Transverse colon (tissue), 4 donors: ENCODE measurements around the gene KAT6B. TPM values are rescaled to one million over a fixed set of nuclear protein-coding genes. Genes with fewer than 3 reads are reported as not detected.
"Not testable (repeated sequence)": the region's sequence is repeated elsewhere in the genome, so short reads cannot be mapped to it uniquely, and the experiment has no call there.

Experiments used
- DNase-seq: peaks from one replicate; pipeline ENCODE4 v3.0.0-alpha.2; 2019
- H3K27ac ChIP-seq, 4 donors: fragments of 200-600 bp; sonication (generic); 2 replicates each; pipeline ENCODE4 v1.5.1; 2016 to 2018; ENCODE audit warnings: inconsistent platforms in 4 of 4
- H3K27me3 ChIP-seq: fragments of 200-600 bp; sonication (generic); 2 replicates; pipeline ENCODE4 v1.5.1; 2017; ENCODE audit warnings: inconsistent platforms
- H3K36me3 ChIP-seq, 4 donors: fragments of 200-600 bp; sonication (generic); 2 replicates each; pipeline ENCODE4 v1.5.1; 2017 to 2019; ENCODE audit warnings: inconsistent platforms in 4 of 4
- H3K4me1 ChIP-seq, 4 donors: fragments of 200-600 bp; sonication (generic); 2 replicates each; pipeline ENCODE4 v1.5.1; 2017 to 2020; ENCODE audit warnings: inconsistent platforms in 4 of 4
- H3K4me3 ChIP-seq, 4 donors: fragments of 200-600 bp; sonication (generic); 1 replicate in 1 of 4; 2 replicates in 3 of 4; pipeline versions ENCODE4 v1.5.1 to v1.6.1; 2017 to 2019; ENCODE audit warnings: inconsistent platforms in 4 of 4
- H3K9me3 ChIP-seq, 2 donors: fragments of 200-600 bp; sonication (generic); 2 replicates each; pipeline ENCODE4 v1.5.1; 2017 to 2019; ENCODE audit warnings: inconsistent platforms in 2 of 2
- EP300 ChIP-seq: sonication (generic); formaldehyde crosslinking; IDR thresholded peaks from one replicate; pipeline ENCODE4 v1.6.1; 2017; ENCODE audit warnings: antibody characterized with exemption, low read depth
- POLR2A ChIP-seq: fragments of 450-650 bp; IDR thresholded peaks from one replicate; pipeline ENCODE4 v1.6.1; 2016; ENCODE audit warnings: antibody characterized with exemption, mild to moderate bottlenecking, moderate library complexity
- POLR2AphosphoS5 ChIP-seq, 3 donors: sonication (generic); formaldehyde crosslinking; IDR thresholded peaks; one replicate each; pipeline ENCODE4 v1.6.1; 2016; ENCODE audit warnings: antibody characterized with exemption in 3 of 3
- WGBS, 2 donors: methylation state at CpG; one replicate each; pipeline ENCODE4 v1.1.5; 2018; ENCODE audit warnings: low coverage in 1 of 2; 5-methylcytosine and 5-hydroxymethylcytosine counted together
- in situ Hi-C, 4 donors: fragments of 200-750 bp; cut with MboI; loops; one replicate each; pipeline versions ENCODE4 v1.15.0 to v1.15.1; 2017; ENCODE audit warnings: low sequenced_read_pairs in 3 of 4, low pct_ligation_motif_present in 1 of 4, low pct_unique_long_range_greater_than_20kb in 1 of 4
- intact Hi-C: fragments of 100-400 bp; cut with DNase I; formaldehyde crosslinking; loops from one replicate; pipeline ENCODE4 v1.15.1; 2023; ENCODE audit warnings: low total_unique reads
- total RNA-seq, 4 donors: library from RNA; depleted of rRNA; stranded (reverse); fragments of >200 nt; gene quantifications; one replicate each; pipeline ENCODE4 v1.1.0, GENCODE V29; 2016
- TF ChIP-seq, protein P1 (sequence below), 5 experiments: fragments of 200-600 bp in 3 of 5; fragments of 450-650 bp in 2 of 5; sonication (generic) in 3 of 5; IDR thresholded peaks; 1 replicate in 2 of 5; 2 replicates in 3 of 5; pipeline ENCODE4 v1.5.1; 2016 to 2017; ENCODE audit warnings: antibody characterized with exemption in 5 of 5, inconsistent platforms in 3 of 5, mild to moderate bottlenecking in 2 of 5, moderate library complexity in 1 of 5

The KAT6B gene
- total RNA-seq, 4 donors from 2014 or later = 27.3 to 67.0 (median 54.9) TPM

DNA sequence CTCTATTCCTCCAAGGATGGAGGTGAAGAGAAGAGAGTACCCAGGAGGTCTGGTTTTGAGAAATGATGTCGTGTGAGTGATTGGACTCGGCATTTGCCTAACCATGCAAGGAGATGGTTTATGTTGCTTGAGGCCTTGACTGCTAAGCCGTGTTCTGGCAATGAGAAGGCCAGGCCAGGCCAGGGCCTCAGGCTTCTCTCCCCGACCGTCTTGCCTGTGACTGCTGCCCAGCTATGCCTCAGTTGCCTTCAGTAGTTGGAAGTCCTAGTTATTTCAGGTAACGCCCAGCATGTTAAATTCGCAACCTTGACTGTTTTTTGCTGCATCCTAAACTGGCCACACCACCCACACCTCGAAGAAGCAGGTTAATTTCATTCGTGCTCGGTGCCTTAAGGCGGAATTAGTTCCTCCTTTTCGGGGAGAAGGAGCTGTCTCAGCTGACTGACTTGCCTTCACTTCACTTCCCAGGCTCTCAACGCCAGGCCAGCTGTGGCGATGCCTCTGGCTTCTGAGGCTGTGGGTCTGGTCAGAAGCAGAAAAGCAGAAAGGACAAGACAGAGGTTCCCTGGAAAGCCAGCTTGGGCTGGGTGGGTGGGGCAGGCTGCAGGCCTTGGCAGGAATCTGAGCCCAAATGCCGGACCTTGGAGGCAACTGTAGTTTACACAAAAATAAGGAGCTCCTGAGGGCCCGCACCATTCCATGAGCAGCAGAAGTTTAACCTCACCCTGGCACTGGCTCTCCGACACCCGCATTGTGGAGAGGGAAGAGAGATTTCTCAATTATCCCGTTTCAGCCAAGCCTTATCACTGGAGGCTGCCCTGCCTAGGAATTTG lies 223.1 kb downstream of the KAT6B start:
- no peak overlapping the region for H3K4me3 ChIP-seq
- in situ Hi-C loops (no loop called here), intact Hi-C loops (no loop called here)
- no peaks in the 10 kb centered on the region for H3K36me3 ChIP-seq
- TF ChIP-seq POLR2AphosphoS5 (IDR thresholded peaks at IDR 0.05) = no peak
- no peak for TF ChIP-seq POLR2A
- no peak for TF ChIP-seq EP300
- TF ChIP-seq, protein P1, sequence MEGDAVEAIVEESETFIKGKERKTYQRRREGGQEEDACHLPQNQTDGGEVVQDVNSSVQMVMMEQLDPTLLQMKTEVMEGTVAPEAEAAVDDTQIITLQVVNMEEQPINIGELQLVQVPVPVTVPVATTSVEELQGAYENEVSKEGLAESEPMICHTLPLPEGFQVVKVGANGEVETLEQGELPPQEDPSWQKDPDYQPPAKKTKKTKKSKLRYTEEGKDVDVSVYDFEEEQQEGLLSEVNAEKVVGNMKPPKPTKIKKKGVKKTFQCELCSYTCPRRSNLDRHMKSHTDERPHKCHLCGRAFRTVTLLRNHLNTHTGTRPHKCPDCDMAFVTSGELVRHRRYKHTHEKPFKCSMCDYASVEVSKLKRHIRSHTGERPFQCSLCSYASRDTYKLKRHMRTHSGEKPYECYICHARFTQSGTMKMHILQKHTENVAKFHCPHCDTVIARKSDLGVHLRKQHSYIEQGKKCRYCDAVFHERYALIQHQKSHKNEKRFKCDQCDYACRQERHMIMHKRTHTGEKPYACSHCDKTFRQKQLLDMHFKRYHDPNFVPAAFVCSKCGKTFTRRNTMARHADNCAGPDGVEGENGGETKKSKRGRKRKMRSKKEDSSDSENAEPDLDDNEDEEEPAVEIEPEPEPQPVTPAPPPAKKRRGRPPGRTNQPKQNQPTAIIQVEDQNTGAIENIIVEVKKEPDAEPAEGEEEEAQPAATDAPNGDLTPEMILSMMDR (IDR thresholded peaks at IDR 0.05) = no peak
- no peaks in the 10 kb centered on the region for H3K9me3 ChIP-seq
- no peaks in the 10 kb centered on the region for H3K27me3 ChIP-seq
- H3K27ac ChIP-seq = no peak overlapping the region
- WGBS, 2 donors = 90 to 100% methylated on average over 2 to 19 of the region's 19 CpGs
- no peaks in the 10 kb centered on the region for H3K4me1 ChIP-seq
- no peak for DNase-seq

DNA sequence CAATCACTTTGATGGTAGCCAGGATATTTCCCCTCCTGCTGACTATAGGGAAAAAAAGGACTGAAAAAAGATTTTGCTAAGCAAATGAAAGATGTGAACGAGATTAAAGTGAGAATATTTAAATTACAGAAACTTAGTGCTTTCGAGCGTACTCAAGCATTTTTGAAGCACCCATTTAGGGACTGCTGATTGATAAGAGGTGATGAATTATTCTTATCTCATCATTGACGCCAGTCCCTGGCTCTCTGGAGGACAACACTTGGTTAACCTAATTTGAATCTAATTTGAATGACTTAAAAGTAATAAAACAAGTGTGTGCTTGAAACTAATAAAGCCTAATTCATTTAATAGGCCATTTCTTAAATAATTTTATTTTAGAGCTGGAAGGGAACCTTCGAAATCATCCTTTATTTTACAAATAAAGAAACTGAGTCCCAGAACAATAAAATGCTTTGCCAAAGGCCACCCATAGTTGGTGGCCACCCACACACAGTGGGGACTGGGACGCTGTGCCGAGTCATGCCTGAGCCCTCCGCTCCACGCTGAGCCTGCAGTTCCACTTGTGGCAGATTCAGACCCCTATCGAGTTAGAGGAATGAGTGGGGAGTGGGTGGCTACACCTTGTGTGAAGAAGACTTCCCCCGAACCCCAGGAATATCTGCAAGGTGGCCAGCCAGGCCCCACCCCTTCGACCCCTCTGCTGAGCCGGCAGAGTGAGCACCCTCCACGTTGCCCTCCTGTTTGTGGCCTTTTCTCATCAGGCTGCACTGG lies 223.9 kb downstream of the KAT6B start:
- Histone ChIP-seq H3K4me1 (no peaks in the 10 kb centered on the region), H3K9me3 (no peaks in the 10 kb centered on the region), H3K36me3 (no peaks in the 10 kb centered on the region), H3K27ac (no peak overlapping the region), H3K27me3 (no peaks in the 10 kb centered on the region), H3K4me3 (no peak overlapping the region)
- DNase-seq = no peak
- TF ChIP-seq POLR2AphosphoS5 (IDR thresholded peaks at IDR 0.05) (no peak), EP300 (no peak), POLR2A (no peak)
- 93 to 95% methylated on average over 5 to 14 of the region's 14 CpGs for WGBS, 2 donors
- in situ Hi-C loops = no loop called here
- intact Hi-C loops = no loop called here

DNA sequence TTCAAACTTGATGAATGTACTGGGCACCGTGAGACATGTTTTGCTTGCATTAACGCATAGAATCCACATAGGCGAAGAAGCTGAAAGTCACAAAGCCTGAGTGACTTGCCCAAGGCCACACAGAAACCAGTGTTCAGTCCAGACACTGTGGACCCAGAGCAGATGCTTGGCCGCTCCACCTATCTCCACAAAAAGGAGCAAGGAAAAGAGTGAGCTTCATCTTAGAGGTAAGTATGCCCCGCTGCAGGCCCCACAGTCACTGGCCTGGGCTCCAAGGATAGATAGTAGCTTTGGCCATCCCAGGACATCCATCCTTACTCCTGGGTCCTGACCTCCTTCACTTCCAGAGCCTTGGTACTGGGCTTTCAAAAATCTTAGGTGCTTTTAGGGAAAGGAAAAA lies 224.9 kb downstream of the KAT6B start:
- Histone ChIP-seq H3K27me3 (no peaks in the 10 kb centered on the region), H3K4me3 (no peak overlapping the region), H3K27ac (no peak overlapping the region), H3K36me3 (no peaks in the 10 kb centered on the region), H3K9me3 (no peaks in the 10 kb centered on the region), H3K4me1 (no peaks in the 10 kb centered on the region)
- DNase-seq = no peak
- 60 to 94% methylated on average over 1 to 5 of the region's 5 CpGs for WGBS, 2 donors
- TF ChIP-seq POLR2A (no peak), POLR2AphosphoS5 (IDR thresholded peaks at IDR 0.05) (no peak), EP300 (no peak)
- TF ChIP-seq, protein P1 (IDR thresholded peaks at IDR 0.05) = no peak
- in situ Hi-C loops = no loop called here
- intact Hi-C loops = no loop called here

DNA sequence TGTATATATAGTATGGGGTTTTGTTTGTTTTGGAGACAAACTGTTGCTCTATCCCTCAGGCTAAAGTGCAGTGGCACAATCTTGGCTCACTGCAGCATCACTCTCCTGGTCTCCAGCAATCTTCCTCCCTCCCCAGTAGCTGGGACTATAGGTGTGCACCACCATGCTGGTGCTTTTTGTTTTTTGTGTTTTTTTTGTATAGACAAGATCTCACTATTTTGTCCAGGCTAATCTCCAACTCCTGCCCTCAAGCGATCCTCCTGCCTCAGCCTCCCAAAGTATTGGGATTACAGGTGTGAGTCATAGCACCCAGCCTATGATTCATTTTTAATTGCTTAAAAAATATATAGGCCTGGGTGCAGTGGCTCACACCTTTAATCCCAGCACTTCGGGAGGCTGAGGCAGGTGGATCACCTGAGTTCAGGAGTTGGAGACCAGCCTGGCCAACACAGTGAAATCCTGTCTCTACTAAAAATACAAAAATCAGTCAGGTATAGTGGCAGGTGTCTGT lies 229.6 kb downstream of the KAT6B start:
- intact Hi-C loops, H3K4me3 ChIP-seq, H3K27me3 ChIP-seq, H3K4me1 ChIP-seq, H3K36me3 ChIP-seq, H3K27ac ChIP-seq, in situ Hi-C loops, H3K9me3 ChIP-seq, DNase-seq: not testable (repeated sequence)
- 60 to 90% methylated on average over 1 to 2 of the region's 2 CpGs for WGBS, 2 donors

DNA sequence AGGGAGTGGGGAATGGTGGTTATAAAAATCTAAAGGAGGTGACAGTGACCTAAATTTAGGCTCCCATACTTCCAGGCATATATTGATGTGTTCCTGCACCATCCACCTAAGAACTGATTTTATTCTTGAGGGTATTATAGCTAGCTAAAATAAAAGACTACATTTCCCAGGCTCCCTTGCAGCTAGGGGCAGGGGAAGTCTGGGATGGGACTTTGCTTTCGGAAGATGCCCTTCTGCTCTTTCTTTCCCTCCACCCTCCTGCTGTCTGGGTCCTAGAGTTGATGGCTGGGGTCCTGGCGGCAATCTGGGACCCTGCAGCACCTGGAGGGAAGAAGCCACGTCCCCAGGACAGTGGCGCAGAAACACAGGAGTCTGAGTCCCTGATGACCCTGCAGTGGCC lies 231.3 kb downstream of the KAT6B start:
- TF ChIP-seq EP300 (no peak), POLR2AphosphoS5 (IDR thresholded peaks at IDR 0.05) (no peak), POLR2A (no peak)
- TF ChIP-seq, protein P1 (IDR thresholded peaks at IDR 0.05) = no peak
- Histone ChIP-seq H3K4me1 (no peaks in the 10 kb centered on the region), H3K4me3 (no peak overlapping the region), H3K27me3 (no peaks in the 10 kb centered on the region), H3K9me3 (no peaks in the 10 kb centered on the region), H3K27ac (no peak overlapping the region), H3K36me3 (no peaks in the 10 kb centered on the region)
- WGBS, 2 donors = 40 to 92% methylated on average over 1 to 4 of the region's 4 CpGs
- DNase-seq = no peak
- in situ Hi-C loops (no loop called here), intact Hi-C loops (no loop called here)
